NCI-H2196 treated with DMSO at 0.1 percent for 48 hours (cell line): ENCODE results near the gene MAVS.

ENCODE experiments used
- DNase-seq: peaks from one replicate; lab custom pipeline; 2025; ENCODE audit not compliant: unreplicated experiment; lab: John Stamatoyannopoulos, UW

The MAVS gene

GRCh38 chr20:3846740-3847428 is at the start of gene MAVS:
MAVS (plus strand) TSS chr20:3846834; CDS start chr20:3854625, 7,791 bp downstream.
- DNase-seq: peak; percentile 64

DNA sequence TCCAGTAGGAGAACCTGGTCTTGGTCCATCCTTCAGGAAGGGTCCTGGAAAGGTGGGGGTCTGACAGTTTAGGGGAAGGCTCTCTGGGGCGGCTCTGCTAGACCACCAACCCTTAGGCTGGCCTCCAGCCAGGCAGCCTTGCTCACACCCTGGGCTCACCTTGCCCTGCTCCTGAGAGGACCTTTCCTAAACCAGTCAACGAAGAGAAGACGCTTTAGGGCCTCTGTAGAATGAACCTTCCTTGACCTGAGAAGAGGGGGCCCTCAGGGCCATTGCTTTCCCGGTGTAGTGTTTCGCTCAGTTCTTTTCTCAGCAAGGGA is 49.4 kb upstream of the MAVS start:
- DNase-seq: no peak

GRCh38 chr20:3797592-3798372 is 48.9 kb upstream of the MAVS start:
- DNase-seq: no peak

DNA sequence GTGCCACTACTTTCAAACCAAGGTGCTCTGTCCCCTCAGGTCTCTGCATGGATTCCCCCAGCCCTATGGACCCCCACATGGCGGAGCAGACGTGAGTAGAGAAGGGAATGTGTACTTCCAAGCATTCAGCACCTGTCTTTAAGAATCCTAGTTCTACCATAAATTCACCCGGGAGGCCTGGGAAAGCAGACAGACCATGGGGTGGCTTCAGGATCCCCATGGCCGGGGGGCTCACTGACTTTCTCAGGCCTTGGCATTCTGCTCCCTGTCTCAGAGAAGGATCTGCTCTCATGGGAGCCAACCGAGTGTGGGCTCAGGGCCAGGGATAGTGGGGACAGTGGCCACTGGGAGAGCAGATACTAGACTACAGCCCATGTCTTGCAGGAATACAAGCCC is 48.3 kb upstream of the MAVS start:
- DNase-seq: no peak

- no peak for DNase-seq
These were observed 47.8 kb upstream of the MAVS start for GRCh38 chr20:3798908-3799248.

- no peak for DNase-seq
These were observed 46.3 kb upstream of the MAVS start for GRCh38 chr20:3800256-3800877.

DNA sequence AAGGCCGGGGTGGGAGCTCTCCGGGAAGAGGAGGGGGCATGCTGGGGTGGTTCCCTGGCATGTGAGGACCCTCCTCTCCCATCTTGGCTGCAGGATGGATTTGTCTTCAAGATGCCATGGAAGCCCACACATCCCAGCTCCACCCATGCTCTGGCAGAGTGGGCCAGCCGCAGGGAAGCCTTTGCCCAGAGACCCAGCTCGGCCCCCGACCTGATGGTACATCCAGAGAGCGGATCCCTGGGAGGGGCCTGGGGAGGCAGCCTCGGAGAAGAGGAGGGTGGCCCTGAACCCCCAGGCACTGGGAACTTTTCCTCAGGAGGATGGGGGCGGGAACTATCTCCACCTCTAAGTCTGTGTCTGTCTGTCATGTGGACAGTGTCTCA is 45.8 kb upstream of the MAVS start:
- no peak for DNase-seq

GRCh38 chr20:3801299-3801698 is 45.3 kb upstream of the MAVS start:
- DNase-seq: no peak

- no peak for DNase-seq
These were observed 44.8 kb upstream of the MAVS start for GRCh38 chr20:3801846-3802245.

DNA sequence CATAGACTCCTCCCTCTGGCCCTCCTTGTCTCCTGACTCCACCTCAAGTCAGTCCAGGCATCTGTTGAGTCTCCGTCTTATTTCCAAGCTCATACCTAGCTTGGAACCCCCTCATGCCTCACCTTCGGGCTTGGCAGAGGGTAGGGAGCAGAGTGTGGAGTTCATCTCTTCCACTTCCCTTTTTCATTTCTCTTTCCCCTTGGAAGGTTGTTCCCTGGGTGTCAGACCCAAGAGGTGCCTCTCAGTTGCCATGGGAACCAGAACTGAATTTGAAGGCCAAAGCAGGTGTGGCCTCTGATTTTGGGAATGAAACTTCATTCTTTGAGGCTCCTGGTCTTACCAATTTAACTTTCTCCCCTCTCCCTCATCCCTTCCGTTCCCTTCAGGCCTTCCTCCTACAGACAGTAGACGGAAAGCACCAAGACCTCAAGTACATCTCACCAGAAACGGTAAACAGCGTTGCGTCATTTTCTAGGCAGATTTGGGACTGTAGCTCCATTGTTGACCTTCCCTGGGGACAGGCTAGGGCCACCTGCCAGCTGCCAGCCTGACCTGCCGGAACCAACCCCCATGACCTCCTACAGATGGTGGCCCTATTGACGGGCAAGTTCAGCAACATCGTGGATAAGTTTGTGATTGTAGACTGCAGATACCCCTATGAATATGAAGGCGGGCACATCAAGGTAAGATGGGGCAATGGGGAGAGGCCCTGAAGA is 44.0 kb upstream of the MAVS start:
- no peak for DNase-seq

- DNase-seq: no peak
These were observed 43.3 kb upstream of the MAVS start for GRCh38 chr20:3803289-3803688.

DNA sequence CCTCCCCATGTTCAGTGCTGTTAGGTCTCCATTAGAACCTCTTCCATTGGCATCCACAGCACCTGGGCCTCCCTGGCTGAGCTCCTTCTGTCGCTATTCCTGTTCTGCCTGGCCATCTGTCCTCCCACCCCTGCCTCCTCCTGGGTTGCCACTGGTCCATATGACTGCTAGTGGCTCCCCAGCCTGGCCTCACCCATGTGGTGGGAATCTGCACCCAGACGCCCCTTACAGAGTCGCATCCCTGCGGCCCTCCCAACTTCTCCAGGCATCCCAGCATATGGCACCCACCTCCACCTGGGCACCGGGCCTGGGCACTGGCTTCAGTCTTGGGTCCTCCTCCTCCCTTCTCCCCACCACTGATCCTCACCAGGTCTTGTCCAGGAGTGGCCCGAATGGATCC is 42.8 kb upstream of the MAVS start:
- no peak for DNase-seq

- no peak for DNase-seq
These were observed 42.3 kb upstream of the MAVS start for GRCh38 chr20:3804254-3804751.

GRCh38 chr20:3804781-3805180 is 41.9 kb upstream of the MAVS start:
- no peak for DNase-seq

GRCh38 chr20:3808544-3808943 is 38.1 kb upstream of the MAVS start:
- DNase-seq: no peak

DNA sequence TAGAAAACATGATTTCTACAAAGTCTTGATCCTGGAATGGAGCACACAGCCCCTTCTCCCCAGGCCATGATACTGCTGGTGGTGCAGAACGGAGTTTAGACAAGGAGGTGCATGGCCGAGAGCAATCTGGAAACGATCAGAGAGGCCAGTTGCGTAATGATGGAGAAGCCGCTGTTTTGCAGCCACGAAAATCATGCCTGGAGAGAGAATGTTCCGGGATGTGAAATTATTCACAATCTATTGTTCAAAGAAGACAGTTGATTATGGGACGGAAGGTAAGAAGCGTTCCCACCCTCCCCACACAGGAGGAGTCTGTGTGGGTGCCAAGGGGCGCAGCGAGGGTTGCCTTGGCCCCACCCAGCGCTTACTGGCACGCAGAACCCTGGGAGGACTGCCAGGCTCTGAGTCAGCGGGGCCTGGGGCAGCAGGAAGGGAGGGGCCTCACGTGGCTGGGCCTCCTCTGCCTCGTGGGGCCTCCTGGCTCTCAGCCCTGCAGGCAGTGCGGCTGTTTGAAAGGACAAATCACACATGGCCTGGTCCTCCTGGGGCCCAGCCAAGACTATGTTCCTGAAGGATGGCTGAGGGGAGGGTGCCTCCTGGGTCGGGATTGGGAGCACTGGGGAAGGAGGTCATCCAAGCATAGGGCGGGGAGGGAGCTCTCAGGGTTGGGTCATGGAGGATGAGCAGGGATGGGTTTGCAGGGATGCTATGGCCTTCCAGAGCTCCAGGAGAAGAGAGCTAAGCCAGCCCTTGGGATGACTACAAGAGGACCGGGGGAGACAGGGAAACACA is 35.0 kb upstream of the MAVS start:
- DNase-seq: peak; percentile 93

GRCh38 chr20:3812259-3812681 is 34.4 kb upstream of the MAVS start:
- DNase-seq: no peak

GRCh38 chr20:3812975-3813847 is 33.4 kb upstream of the MAVS start:
- DNase-seq: no peak

GRCh38 chr20:3813848-3814581 is 32.6 kb upstream of the MAVS start:
- no peak for DNase-seq
